ENCODE data around the gene PAX4.

GRCh38 chr7:127609297-127609696 lies 8.6 kb downstream of the PAX4 start:
- TF ChIP-seq GATA3 (IDR thresholded peaks at IDR 0.05; ENCODE audit: low read depth, low read length) (no peak), GATA2 (IDR thresholded peaks at IDR 0.05; ENCODE audit: low read depth, low read length) (no peak)
